Measurements from ENCODE around the gene EVC. TPM values are rescaled to one million over a fixed set of nuclear protein-coding genes. Genes with fewer than 3 reads are reported as not detected.

EVC gene
- total RNA-seq, 2 experiments from 2014 or later = 0.70 to 1.5 TPM

DNA sequence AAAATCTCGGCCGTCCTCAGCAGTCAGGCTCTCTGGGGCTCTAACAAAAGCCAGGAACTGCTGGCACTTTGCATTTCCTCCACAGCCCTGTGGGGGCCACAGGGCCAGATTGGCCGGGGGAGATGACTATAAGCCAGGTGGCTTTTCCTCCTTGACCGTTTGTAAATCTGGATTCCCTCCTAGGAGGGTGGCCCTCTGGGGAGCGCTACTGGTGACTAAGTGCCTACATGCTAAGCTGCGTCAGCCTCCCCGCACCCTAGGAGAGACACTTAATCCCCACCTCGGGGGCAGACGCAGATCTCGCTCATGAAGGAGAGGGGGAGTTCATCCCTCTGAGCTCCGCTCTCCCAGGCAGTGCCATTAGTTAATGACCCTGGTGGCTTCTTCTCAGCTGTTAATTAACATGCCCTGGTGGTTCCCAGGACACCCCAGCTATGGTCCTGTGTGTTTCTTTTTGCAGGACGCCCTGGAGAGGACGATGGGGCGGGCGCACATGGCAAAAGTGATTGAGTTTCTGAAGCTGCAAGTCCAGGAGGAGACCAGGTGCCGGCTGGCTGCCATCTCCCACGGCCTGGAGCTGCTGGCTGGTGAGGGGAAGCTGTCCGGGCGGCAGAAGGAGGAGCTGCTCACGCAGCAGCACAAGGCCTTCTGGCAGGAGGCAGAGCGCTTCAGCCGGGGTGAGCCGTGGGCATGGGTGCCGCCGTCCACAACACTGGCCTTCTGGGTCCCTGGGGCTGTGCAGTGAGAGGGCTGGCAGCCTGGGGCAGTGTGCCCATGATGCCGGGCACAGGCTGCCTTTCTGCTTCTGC lies 41.6 kb downstream of the EVC start:
- intact Hi-C loops (cut with DNase I, micrococcal nuclease) = no loop called here
- H3K27me3 ChIP-seq (ENCODE audit: control insufficient read depth in 1 of 2, insufficient read depth in 2 of 2, low read length in 2 of 2) = no peaks in the 10 kb centered on the region
- no peak overlapping the region for H3K4me3 ChIP-seq (ENCODE audit: low read length)
- Mint-ChIP-seq H3K27ac (no peak overlapping the region), H3K4me3 (no peak overlapping the region), H3K27me3 (no peaks in the 10 kb centered on the region), H3K36me3 (ENCODE audit: low read depth) (no peaks in the 10 kb centered on the region), H3K9me3 (no peaks in the 10 kb centered on the region), H3K4me1 (ENCODE audit: low read depth) (no peaks in the 10 kb centered on the region)
- H3K4me1 ChIP-seq (ENCODE audit: insufficient read depth, low read length) = no peaks in the 10 kb centered on the region
- no peaks in the 10 kb centered on the region for H3K36me3 ChIP-seq (ENCODE audit: insufficient read depth, low read length)
- CTCF ChIA-PET = no interaction called here
- no peak overlapping the region for H3K27ac ChIP-seq (ENCODE audit: low read depth in 1 of 2, low read length in 2 of 2)
- TF ChIP-seq, protein P1, sequence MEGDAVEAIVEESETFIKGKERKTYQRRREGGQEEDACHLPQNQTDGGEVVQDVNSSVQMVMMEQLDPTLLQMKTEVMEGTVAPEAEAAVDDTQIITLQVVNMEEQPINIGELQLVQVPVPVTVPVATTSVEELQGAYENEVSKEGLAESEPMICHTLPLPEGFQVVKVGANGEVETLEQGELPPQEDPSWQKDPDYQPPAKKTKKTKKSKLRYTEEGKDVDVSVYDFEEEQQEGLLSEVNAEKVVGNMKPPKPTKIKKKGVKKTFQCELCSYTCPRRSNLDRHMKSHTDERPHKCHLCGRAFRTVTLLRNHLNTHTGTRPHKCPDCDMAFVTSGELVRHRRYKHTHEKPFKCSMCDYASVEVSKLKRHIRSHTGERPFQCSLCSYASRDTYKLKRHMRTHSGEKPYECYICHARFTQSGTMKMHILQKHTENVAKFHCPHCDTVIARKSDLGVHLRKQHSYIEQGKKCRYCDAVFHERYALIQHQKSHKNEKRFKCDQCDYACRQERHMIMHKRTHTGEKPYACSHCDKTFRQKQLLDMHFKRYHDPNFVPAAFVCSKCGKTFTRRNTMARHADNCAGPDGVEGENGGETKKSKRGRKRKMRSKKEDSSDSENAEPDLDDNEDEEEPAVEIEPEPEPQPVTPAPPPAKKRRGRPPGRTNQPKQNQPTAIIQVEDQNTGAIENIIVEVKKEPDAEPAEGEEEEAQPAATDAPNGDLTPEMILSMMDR (IDR thresholded peaks at IDR 0.05) = no peak
- no peak for DNase-seq
- POLR2A ChIA-PET = no interaction called here
- peaks cover 0 to 38% of the 10 kb centered on the region in 2 experiments for H3K9me3 ChIP-seq (ENCODE audit: control insufficient read depth in 1 of 2, insufficient read depth in 1 of 2, low read length in 2 of 2)
- ATAC-seq (ENCODE audit: poor library complexity) = no peak

DNA sequence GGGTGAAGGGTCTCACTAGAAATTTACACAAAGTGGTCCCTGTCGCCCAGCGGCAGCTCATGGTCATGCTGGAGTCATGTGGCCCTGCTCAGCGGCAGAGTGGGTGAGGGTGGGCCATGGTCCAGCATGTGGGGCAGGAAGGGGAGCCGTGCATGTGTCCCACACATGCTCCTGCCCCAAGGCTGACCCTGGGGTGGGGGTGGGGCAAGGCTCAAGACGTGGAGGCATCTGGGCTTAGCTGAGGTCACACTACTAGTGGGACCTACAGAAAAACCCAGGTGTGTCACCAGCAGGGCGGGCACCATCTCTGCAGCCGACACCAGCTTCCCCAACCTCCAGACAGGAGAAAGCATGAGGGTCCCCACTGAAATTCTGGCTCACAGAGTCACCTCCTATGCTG lies 42.4 kb downstream of the EVC start:
- Mint-ChIP-seq H3K9me3 (no peaks in the 10 kb centered on the region), H3K36me3 (ENCODE audit: low read depth) (no peaks in the 10 kb centered on the region), H3K4me3 (no peak overlapping the region), H3K27ac (no peak overlapping the region), H3K27me3 (no peaks in the 10 kb centered on the region), H3K4me1 (ENCODE audit: low read depth) (no peaks in the 10 kb centered on the region)
- ChIA-PET POLR2A (no interaction called here), CTCF (no interaction called here)
- Histone ChIP-seq H3K4me3 (ENCODE audit: low read length) (no peak overlapping the region), H3K36me3 (ENCODE audit: insufficient read depth, low read length) (no peaks in the 10 kb centered on the region), H3K9me3 (ENCODE audit: control insufficient read depth in 1 of 2, insufficient read depth in 1 of 2, low read length in 2 of 2) (peaks cover 0 to 38% of the 10 kb centered on the region in 2 experiments), H3K27ac (ENCODE audit: low read depth in 1 of 2, low read length in 2 of 2) (no peak overlapping the region), H3K4me1 (ENCODE audit: insufficient read depth, low read length) (no peaks in the 10 kb centered on the region), H3K27me3 (ENCODE audit: control insufficient read depth in 1 of 2, insufficient read depth in 2 of 2, low read length in 2 of 2) (no peaks in the 10 kb centered on the region)
- intact Hi-C loops (cut with DNase I, micrococcal nuclease) = no loop called here
- DNase-seq = no peak
- no peak for ATAC-seq (ENCODE audit: poor library complexity)
- TF ChIP-seq, protein P1 (IDR thresholded peaks at IDR 0.05) = no peak

DNA sequence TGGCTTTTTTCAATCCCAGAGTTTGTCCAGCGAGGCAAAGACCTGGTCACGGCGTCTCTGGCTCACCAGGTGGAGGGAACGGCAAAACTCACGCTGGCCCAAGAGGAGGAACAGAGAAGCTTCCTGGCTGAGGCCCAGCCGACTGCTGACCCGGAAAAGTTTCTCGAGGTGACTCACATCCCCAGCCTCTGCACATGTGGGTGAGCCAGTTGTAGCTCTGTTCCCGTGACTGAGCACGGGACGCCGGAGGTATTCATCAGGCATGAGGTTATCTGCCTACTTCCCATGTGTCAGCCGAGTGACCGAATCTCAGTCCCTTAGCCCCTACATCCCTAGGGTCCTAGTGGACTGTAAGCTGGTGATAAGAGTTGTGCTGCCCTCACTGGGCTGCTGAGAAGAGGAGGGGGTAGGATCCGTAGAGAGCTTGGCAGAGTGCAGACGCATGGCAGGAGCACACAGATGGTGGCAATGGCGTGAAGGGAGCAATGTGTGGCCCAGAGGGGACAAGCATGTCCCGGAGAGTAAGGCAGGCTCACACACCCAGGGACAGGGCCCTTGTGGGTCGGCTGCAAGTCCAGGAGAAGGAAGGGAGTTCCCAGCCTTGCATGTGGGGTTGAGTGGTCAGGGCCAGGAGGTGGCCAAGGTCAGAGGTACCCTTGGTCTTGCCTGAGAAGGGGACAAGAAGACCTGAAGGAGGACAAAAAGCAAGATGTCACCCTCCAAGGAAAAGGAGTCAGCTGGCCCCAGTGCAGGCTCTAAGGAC lies 42.9 kb downstream of the EVC start:
- ATAC-seq (ENCODE audit: poor library complexity) (no peak), DNase-seq (no peak)
- intact Hi-C loops (cut with DNase I, micrococcal nuclease) = no loop called here
- POLR2A ChIA-PET = no interaction called here
- TF ChIP-seq, protein P1 (IDR thresholded peaks at IDR 0.05) = no peak
- Histone ChIP-seq H3K36me3 (ENCODE audit: insufficient read depth, low read length) (no peaks in the 10 kb centered on the region), H3K9me3 (ENCODE audit: control insufficient read depth in 1 of 2, insufficient read depth in 1 of 2, low read length in 2 of 2) (peaks cover 0 to 38% of the 10 kb centered on the region in 2 experiments), H3K4me3 (ENCODE audit: low read length) (no peak overlapping the region), H3K27ac (ENCODE audit: low read depth in 1 of 2, low read length in 2 of 2) (no peak overlapping the region), H3K27me3 (ENCODE audit: control insufficient read depth in 1 of 2, insufficient read depth in 2 of 2, low read length in 2 of 2) (no peaks in the 10 kb centered on the region), H3K4me1 (ENCODE audit: insufficient read depth, low read length) (no peaks in the 10 kb centered on the region)
- H3K36me3 Mint-ChIP-seq (ENCODE audit: low read depth) = no peaks in the 10 kb centered on the region
- H3K27ac Mint-ChIP-seq = no peak overlapping the region
- no peaks in the 10 kb centered on the region for H3K9me3 Mint-ChIP-seq
- H3K4me3 Mint-ChIP-seq = no peak overlapping the region
- H3K27me3 Mint-ChIP-seq = no peaks in the 10 kb centered on the region
- no peaks in the 10 kb centered on the region for H3K4me1 Mint-ChIP-seq (ENCODE audit: low read depth)
- CTCF ChIA-PET = no interaction called here
